Measurements from ENCODE around the gene SLC19A1.

DNA sequence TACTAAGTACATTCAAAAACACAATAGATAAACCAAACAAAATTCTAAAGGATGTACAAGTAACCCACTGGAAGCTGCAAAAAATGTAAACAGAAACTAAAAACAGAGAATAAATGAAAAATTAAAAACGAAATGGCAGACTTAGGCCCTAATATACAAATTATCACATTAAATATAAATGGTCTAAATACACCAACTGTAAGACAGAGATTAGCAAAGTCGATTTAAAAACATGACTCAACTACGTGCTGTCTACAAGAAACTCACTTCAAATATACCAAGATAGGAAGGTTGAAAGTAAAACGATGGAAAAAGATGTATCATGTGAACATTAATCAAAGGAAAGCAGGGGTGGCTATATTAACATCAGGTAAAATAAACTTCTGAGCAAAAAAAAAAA is 23.1 kb downstream of the SLC19A1 start:
- TF ChIP-seq, protein P1, sequence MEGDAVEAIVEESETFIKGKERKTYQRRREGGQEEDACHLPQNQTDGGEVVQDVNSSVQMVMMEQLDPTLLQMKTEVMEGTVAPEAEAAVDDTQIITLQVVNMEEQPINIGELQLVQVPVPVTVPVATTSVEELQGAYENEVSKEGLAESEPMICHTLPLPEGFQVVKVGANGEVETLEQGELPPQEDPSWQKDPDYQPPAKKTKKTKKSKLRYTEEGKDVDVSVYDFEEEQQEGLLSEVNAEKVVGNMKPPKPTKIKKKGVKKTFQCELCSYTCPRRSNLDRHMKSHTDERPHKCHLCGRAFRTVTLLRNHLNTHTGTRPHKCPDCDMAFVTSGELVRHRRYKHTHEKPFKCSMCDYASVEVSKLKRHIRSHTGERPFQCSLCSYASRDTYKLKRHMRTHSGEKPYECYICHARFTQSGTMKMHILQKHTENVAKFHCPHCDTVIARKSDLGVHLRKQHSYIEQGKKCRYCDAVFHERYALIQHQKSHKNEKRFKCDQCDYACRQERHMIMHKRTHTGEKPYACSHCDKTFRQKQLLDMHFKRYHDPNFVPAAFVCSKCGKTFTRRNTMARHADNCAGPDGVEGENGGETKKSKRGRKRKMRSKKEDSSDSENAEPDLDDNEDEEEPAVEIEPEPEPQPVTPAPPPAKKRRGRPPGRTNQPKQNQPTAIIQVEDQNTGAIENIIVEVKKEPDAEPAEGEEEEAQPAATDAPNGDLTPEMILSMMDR (IDR thresholded peaks at IDR 0.05) = no peak
- TF ChIP-seq POLR2AphosphoS5 (IDR thresholded peaks at IDR 0.05) = no peak
- no peak for TF ChIP-seq POLR2A (IDR thresholded peaks at IDR 0.05; ENCODE audit: low read depth)
- no peak for TF ChIP-seq EP300 (IDR thresholded peaks at IDR 0.05)
